Stimulated activated CD8-positive, alpha-beta memory T cell treated with anti-CD3 and anti-CD28 coated beads, Interleukin-2, amount 100 ng/mL, for 1 hour (primary cell): ENCODE data around the gene RPS15A.
A peak's percentile ranks its signal among the peaks of the same experiment; 100 is the strongest.

ENCODE experiments used
- DNase-seq, 2 donors: peaks; one replicate each; pipeline ENCODE4 v3.0.0-alpha.2; 2020; ENCODE audit warnings: low read depth in 2 of 2

RPS15A gene

DNA sequence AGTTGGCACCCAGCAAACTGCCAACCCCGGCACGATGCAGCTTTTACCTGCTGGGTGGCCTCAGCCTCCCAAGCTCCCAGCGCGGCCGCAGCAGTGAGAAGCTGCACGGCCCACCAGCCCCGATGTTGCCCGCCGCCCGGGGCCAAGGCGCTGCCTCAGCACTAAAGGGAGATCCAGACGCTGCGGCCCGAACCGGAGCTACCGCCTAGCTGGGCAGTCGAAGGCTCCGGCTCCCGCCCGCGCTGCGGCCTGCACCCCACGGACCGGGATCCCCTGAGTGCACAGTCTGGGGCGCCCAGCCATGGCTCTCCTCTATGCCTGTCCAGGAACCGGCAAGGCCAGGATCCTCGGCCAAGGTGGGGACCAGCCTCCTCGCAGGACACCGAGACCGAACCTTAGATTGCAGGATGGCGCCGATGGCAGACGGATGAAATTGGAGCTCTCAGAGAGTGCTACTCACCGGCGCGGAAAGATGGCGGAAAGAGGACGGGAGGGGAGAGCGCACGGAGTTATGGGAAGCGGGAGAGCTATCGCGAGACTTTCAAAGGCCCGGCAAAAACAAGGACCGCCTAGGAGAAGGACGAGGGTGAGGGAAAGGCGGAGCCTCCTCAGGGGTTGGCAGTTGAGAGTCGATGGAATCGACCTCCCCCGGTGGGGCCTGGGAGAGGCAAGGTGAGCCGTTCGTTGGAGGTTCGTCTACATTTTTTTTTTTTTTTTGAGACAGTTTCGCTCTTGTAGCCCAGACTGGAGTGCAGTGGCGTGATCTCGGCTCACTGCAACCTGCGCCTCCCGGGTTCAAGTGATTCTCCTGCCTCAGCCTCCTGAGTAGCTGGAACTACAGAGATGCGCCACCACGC is at the start of gene RPS15A:
Gene RPS15A, minus strand, starts transcription at position 485 of the 857 bp plus-strand sequence. CDS start 1,221 bp downstream, outside the sequence.
- peak; percentile 77 to 82 for DNase-seq

DNA sequence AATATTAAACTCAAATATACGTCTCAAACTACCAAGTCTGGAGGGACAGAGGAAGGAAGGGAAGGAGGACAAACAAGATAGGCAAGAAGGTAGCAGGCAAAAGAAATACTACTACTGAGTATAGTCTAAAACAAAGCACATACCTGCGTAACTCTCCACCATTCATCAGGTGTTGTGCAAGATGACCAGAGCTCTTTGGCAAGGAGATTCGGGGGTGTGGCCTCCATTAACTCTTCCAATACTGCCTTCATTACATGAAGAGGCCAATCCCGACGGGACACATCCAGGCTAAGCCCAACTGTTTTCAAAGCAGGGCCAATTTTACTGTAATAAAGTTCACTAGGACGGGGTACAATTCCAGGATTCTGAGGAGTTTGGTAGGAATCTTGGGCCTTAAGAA is 49.4 kb upstream of the RPS15A start:
- no peak for DNase-seq

DNA sequence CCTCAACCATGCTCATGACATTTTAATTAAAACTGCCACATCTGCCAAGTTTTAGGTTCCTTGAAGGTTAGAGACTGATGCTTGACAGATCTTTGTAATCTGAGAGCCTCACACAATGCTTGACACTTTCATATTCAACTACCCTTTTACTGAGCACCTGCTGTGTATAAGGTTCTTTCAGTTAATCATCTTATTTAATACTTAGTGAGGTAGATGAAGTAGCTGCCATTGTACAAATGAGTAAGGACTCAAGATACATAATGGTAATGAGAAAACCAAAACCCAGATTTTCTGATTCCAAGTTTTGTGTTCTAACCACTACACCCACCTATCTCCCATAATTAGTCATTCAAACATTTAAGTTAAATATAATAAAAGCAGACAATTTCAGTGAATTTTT is 46.6 kb upstream of the RPS15A start:
- no peak for DNase-seq

DNA sequence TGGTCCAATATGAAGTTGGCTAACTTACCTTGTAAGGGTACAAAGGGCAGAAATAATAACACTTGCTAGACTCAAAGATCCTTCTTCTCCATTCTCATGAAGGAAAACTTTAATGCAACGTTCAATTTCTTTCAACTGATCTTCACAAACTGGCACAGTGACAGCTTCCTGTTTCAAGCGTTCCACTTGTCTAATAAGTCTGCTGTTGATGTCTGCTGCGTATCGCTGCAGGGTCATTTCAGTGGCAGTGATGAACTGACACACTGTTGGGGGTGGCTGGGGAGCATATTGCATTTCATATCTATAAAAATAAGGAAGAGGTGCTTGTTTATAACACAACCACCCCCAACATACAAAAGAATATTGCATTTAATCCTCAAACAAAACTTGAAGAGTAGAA is 44.7 kb upstream of the RPS15A start:
- no peak for DNase-seq

DNA sequence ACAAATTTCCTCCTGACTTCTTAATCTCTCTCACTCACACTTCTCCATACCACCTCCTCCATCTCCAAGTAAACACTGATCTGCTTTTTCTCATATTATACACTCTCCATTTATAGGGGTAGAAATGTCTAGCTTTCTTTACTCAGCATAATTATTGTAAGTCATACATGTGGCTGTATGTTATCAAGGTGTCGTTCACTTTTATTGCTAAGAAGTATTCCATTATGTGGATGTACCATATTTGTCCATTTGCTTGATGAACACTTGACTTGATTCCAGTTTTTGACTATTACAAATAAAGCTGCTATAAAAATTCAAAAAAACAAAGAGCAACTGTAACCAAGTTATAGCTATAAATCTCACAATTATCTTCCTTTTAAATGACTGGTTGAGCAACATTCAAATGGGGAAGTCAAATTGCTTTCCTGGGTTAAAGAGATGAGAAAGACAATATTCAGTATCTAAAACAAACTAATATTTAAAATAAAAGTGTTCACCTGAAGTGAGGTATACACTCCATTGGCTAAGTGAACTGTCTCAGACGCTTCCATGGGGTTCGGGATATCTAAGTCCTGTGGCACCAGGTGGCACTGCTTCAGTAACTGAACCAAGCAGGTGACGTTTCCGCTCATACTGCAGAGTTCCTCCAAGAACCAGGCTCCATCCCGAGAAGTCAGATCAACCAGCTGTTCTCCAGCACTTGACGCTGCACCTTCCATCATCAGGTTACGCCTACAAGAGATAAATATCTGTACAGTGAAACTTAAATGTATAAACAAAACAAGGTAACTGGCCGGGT is 43.8 kb upstream of the RPS15A start:
- no peak for DNase-seq

DNA sequence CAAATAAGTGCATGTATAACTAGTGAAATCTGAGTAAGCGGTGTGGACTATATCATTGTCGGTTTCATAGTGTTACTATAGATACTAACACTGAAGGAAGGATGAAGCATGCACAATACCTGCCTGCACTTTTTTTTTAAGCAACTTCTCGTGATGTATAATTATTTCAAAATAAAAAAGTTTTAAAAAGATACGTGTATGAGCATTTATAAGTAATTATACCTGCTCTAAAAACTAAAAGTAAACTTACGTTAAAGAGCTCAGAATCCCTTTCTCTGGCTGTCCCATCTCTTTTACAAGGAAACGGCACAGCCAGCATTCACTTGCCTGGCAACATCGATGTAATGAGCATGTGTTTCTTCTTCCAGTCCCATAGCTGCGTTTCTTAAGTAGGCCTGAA is 42.5 kb upstream of the RPS15A start:
- no peak for DNase-seq

DNA sequence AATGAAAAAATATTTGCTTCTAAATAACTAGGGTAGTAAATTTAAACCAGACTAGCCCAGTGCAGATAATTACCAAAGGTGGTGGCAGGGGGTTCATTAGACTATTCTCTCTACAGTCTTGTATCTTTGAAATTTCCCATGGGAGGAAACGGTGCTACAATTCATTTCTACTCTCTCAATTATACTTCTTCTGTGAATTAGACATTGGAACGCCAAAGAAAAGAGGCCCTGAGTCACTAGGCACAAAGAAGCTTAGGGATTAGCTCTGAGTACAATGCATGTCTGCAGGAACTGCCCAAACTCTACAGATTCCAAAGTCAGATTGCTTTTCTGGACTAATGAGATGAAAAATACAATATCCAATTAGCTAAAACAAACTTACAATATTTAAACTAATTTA is 41.9 kb upstream of the RPS15A start:
- DNase-seq: no peak

DNA sequence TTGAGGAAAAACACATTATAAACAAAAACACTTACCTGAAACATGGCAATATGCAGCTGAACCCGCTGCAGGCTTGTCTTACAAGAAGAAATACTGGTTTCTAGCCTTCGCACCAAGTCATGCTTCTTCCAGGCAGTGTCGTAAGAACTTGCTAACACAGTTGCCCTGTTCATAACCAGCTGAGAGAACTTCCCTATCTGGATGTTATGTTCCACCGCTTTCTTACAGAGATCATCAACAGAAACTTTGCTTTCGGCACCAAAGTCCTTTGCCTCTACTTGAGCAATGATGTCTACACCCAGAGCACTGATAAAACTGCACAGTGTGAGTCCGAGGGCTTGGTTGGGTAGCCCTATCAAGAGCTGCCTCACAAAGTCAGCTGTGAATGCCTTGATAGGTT is 39.1 kb upstream of the RPS15A start:
- no peak for DNase-seq

DNA sequence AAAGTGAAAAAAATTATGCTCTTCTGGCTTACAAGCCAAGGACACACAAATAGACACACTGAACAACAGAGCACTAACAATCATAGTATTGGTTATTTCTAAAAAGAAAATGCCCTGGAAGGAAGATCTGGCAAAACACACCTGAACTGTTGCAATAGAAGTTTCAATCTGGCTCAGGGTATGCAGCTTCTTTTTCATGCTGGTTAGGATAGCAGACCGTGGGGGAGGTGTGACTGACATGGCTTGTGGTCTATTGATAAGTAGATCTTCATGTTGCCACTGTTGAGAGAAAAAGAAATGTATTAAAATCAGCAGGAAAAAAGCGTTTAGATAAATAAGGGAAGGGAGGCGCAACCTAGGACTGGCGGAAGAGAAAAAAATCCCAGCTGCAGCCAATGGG is 37.8 kb upstream of the RPS15A start:
- DNase-seq: no peak

DNA sequence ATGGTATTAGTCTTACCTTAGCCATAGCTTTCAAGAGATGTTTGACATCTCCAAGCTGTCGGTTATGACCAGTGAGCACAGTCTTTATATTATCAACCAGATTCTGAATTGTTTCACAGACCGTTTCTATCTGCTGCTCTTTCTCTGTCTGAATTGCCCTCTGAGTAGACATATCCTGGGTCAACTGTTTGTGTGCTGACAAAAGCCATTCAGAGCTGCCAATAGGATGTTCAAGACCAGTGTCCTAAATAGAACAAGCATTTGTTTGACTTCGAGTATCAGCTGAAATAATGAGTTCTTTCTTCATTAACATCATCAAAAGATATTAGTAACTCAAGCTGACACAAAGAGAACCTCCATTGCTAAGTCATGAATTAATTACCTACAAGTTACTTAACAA is 26.2 kb upstream of the RPS15A start:
- DNase-seq: no peak

DNA sequence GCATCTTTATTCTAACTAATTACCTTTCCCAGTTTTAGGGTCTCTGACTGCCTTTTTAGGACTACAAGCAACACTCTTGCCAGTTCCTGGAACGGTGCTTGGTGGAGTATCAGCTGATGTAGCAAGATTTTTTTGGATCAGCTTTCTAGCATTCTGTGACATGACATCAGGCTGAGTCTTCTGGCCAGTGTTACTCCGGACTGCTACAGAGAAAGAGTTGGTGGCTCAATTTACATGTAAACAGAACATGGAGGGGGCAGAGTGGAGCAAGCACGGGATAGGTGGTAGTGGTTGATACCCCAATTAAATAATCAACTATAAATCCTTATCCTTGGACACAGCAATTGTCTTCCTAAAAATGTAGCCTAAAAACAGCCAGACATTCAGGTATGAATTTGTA is 21.8 kb upstream of the RPS15A start:
- no peak for DNase-seq

DNA sequence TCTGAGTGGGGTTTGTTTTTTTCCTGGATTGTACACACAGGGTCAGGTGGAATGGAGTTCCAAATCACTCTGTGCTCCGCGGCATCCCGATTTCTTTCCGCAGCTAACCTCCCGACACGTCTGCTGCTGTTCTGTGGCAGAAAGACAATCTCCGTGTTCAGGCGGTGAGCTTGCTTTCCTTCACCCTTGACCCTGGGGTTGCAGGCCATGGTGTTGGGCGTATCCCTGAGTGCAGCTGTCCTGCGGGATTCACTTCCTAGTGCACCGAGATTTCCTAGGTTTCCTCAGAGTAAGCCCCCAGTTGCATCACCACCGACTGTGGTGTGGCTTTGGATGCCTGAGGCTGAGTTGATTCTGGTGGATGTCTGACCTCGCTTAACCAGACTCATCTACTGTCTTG is 19.0 kb upstream of the RPS15A start:
- DNase-seq: no peak

DNA sequence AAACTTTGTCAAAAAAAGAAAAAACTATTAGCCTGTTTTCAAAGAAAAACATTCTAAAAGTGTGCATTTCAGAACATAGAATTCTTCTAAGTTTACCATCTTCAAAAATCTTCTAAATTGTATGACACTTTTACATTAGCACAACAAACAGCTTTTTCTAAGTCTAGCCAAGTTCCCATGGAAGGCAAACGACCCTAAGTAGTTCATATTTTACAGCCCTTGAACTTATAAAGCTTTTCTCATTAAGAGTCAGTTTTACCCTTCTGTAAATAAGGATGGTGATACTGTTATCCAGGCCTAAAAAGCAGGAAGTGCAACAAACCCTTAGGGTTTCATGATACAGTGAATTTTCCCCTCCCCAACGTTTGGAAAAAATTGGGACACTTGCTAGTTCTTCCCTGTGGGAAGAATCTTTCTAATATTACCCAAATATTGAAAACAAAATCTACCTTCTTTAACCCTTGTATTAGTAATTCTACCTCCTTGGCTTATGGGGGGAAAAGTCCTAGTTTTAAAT is 15.2 kb upstream of the RPS15A start:
- DNase-seq: no peak

DNA sequence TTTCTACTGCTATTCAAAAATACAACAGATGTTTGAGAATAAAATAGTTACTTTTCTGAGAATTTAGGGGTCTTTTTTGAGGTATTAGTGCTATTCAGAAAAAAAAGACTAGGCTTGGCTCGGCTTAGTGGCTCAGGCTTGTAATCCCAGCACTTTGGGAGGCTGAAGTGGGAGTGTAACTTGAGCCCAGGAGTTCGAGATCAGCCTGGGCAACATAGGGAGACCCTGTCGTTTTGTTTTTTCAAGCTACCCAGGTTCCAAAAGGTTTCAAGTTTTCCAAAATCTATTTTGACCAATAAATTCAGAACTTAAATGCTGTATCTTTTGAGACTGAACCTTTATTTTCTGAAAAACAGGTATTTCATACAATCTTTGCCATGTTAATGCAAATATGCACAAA is 14.4 kb upstream of the RPS15A start:
- no peak for DNase-seq

DNA sequence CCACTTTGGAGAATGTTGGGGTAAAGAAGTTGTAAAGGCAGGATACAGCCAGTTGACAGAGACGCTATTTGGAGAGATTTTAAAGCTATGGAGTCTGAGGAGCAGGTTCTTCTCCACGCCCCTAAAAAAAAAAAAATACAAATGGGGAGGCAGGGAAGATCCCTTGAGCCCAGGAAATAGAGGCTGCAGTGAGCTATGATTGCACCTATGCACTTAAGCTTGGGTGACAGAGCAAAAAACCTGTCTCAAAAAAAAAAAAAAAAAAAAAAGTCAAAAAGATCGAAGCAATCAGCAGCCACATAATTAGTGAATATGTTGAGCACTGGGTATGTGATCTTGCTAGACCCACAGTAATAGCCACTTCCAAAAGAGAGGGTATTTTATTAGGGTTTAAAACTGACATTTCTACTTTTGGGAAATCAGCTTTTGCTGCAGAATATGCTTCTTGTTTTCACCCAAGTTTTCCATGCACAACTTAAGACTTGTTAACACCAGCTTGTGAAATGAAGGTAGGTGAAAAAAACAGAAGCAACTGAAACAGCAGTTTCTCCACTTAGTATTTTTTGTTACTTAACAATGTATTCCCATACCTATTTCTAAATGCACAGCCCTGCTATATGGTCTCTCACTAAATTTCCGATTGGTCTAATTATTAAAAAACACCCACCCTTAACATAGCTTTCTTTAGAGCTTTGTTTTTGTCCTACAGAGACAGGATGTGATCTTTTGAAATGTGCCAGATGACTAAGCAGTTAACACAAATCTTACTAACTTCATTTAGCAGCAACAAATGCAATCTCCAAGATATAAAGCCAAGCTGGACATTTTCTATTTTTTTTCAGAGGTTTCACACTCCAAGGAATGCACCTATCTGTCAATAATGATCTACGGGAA is 13.7 kb upstream of the RPS15A start:
- DNase-seq: no peak

DNA sequence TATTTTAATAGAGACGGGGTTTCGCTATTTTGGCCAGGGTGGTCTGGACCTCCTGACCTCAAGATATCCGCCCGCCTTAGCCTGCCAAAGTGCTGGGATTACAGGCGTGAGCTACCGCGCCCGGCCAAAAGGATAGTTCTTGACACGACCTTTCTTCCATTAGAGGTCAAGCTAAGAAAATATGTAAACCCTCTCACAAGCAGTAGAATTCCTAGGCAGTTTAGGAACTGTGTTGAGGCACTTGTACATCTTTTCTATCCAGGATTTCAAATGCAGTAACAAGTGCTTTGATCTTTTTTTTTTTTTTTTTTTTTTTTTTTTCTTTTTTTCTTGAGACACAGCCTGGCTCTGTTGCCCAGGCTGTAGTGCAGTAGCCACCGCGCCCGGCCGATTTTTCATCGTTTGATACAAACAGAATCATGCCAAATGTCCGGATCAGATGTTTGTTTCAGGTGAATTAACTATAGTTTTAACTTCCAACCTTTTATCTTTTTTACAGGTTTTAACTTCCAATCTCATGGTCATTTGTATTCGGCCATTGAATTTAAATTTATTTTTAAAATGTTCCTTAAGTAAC is 12.7 kb upstream of the RPS15A start:
- DNase-seq: no peak

DNA sequence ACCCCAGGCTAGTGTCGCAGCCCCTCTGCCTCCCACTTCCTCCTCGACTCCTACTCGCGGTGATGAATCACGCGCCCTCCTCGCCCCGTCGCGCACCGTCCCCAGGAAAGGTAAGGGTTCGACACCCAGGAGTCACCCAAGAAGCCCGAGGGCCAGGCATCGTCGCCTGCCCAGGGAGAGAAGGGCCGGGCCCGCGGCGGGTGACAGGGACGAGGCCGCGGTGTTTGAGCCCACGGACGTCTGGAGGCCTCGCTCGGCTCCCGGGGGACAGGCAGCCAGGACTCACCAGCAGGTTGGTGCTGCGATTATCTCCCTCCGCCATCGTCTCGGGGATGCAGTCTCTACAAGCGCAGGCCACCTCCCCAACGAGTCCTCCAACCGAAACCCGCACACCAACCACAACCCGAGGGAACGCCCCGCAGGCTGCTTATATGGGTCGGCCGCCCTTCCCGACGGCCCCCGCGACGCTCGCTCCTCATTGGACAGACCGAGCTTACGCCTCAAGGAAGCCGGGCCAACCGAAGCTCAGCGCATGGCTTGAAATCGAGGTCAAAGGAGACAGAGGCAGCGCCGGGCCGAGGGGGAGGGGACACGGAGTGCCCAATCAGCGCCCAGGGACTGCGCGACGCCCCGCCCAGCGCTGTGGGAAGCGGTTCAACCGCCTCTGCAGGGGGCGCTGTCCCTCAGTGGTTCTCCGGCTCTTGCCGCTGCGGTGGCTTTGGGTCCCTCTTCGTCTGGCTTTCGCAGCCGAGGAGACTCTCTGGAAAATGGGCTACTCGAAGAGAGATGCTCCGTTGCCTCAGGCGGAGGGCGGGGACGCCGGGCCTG is 11.2 kb upstream of the RPS15A start, which contains the start of gene ARL6IP1:
Gene ARL6IP1, minus strand, starts transcription at position 405 of the 828 bp plus-strand sequence. Its CDS starts 83 bp downstream, at position 322.
- DNase-seq: peak; percentile 95 to 98

DNA sequence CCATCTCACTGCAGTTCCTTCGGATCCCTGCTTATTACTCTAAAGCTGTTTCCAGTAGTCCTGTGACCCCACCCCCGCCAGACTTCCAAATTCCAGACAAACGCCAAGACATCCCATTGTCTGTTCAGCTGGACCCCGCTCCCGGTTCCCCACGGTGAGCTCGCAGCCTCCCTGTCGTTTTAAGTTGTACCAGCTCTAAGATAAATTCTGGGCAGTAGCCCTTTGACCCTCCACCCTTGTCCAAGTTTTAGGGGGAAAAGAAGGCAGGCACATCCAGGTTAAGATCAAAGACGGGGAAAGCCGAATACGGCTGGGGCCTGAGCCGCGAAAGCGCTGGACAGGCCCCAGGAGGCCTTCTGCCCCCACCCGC is 10.6 kb upstream of the RPS15A start:
- DNase-seq: no peak

DNA sequence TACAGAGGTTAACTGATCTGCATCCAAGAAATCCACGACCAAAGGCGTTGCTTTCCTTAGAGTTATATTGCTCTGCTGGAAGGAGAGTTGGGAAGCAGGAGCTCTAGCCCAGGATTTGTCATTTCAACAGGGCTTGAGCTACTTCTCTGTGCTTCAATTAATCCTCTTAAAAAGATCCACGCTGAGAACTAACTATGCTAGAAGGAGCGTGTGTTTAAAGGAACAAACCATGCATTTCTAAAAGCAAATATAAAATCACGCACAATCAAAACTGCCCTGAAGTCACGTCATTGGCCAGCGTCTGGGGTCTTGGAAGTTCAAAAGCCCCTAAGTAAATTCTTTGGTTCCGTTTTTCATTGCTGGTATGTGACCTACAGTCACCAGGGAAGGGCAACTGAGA is 10.2 kb upstream of the RPS15A start:
- no peak for DNase-seq

DNA sequence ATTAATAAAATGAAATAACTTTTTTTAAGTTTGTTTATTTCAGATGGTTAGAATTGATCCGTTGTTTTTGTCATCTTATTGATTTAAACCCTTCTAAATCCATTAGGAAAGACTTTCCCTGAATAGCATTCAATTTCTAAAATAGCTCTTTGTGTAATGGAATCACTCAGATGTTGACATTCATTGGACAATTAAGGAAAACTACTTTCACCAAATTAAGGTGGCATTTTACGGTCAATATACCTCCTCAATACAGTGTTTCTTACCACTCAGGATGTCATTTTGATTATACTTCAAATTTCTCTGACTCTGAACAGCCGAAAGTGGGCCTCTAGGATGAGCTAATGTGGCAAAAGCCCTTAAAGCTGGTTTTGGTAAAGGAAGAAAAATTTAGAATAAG is 9.4 kb upstream of the RPS15A start:
- DNase-seq: no peak

DNA sequence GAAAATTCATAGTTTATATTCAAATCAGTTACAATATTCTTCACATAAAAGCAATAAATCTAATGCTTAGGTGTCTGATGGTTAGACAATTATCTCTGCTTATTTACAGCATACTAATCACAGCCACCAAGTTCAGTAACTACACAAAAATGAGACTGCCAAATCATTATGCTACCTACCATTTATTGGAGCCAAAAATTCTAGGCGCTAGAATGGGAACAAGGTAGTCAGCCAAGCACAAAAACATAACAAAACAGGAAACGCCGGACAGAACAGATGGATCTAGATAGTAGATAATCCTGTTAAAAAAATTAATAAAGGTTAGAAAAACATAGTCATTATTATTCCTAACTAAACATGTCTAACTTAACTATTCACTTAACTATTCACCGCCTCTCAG is 7.6 kb upstream of the RPS15A start:
- DNase-seq: no peak
